ENCODE measurements around the gene NFAM1.

The NFAM1 gene

DNA sequence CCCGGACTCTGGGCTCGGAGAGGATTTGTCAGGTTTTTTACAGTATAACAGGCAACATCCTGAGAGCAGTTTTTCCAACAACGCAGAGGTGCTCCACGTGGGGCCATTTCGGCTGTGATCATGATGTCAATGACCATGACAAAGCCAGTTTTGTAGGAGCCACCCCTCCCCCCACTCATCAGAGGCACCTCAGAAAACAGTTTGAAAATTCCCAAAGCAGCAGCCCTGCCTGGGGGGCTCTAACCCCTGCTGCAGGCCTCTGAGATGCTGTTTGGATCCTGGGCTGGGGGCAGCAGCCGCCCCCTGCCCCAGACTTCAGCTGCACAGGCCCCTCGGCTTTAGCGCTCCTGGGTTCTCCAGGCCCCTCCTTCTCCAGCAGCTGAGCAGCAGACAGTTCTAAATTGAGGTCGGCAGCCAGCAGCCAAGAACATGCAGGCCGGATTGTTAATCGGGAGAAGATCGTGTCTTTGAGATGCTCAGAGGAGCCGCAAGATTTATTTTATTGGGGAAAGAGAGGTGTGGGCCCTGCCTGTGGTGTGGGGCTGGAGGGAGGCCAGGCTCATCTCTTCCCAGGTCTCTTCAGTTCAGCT, 19.4 kb downstream of the NFAM1 start:
- no peak for DNase-seq

DNA sequence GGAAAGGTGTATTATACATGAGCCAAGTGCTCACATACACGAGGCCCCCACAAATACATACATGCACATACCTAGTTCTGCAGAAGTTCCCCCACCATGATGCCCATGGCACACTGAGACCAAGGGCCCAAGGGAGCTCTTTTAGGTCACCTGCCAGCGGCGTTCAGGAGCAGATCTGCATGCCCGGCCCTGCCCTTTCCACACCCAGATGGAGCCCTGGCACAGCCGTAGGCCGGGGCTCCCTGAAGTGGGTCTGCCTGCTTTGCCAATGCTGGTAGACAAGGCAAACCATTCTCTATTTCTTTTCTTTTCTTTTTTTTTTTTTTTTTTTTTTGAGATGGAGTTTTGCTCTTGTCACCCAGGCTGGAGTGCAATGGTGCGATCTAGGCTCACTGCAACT, 21.5 kb downstream of the NFAM1 start:
- DNase-seq = no peak

DNA sequence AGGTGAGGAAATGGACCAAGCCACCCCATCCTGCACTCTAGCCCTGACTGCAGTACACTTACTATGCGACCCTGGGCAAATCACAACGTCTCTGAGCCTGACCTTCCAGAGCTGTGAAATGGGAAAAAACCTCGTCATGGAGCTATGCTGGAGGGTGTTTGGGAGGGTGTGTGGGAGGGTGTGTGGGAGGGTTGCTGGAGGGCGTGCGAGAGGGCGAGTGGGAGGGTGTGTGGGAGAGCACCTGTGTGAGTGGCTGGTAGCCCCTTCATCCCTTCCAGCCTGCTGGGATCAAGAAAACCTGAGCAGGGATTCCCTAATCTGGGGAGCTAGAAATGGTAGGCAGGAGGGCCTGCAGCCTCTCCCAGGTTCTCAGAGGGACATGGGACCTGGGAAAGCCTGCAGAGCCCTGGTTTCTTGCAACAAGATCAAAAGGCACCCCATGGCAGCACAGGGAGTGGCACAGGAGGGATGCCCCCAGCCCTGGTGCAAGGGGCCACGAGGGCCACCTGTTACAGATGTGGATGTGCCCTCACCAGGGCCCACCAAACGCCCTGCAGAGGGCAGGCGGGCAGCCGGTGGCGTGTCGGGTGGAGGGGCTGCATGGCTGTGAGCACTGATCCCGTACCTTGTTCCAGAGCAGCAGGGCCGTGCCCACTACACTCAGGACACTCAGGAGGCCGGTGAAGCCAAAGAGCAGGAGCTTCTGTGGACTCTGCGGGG, 23.2 kb downstream of the NFAM1 start:
- no peak for DNase-seq

DNA sequence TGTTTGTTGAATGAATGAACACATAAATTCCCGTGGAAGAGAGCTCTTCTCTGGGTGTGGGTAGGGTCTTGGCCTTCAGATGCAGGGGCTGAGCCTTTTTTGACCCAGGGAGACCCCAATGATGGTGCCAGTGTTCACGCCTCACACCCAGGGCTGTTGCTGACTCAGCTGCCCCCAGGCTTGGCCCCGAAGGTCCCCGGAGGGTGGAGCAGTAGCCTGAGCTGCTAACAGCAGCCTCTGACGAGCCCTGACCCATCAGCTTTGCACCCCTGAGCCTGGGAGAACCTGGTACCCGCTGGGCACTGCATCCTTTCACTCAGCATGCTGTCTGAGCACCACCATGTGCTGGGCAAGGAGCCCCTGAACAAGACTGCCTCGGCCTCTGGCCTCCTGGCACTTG, 23.9 kb downstream of the NFAM1 start:
- no peak for DNase-seq

DNA sequence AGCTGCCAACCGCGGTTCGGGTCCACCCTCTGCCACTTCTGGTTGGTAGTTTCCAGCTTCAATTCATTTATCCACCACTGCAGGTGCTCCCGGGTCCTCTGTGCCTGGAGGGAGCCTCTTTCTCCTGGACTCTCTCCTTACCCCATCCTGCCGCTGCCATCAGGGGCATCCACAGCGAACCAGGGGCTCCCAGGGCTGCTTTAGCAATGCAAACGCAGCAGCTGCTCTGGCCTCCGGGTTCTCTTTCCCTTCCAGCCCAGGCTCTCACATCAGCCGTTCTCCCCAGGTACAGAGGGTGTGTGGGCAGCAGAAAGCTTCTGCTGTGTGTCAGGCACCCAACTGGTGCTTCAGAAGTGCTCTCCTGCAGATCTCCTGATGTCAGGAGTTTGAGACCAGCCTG, 27.9 kb downstream of the NFAM1 start:
- no peak for DNase-seq

DNA sequence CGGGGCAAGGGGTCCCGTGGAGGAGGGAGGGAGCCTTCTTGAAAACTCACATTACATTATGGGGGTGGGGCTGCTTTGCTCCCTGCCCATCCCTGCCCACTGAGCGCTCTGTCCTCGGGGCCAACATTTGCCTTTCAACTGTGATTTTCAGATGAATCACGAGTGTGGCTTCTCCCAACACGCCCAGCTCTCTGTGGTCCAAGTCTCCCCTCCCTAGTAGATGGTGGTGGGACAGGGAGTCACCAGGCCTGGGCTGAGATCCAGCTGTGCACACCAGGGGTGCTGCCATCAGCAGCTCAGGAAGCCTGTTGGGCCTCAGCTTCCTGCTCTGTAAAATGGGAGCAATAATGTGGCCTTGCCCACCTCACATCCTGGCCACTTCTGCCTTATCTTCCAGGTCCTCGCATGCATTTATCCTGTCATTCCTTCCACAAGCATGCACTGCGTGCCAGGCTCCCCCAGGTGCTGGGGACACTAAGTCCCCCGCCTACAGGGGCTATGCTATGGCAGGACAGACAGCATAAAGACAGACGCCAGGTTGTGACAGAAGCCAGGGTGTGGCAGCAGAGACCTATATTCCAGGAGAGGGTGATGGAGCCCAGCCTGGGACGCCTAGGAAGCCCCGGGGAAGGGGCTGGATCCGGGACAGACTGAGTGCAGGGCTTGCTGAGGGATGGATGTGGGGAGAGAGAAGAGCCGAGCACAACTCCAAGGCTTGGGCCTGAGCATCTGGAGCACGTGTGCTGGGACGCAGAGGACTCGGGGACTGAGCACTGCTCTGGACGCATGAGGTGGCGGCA, 30.5 kb downstream of the NFAM1 start:
- no peak for DNase-seq

DNA sequence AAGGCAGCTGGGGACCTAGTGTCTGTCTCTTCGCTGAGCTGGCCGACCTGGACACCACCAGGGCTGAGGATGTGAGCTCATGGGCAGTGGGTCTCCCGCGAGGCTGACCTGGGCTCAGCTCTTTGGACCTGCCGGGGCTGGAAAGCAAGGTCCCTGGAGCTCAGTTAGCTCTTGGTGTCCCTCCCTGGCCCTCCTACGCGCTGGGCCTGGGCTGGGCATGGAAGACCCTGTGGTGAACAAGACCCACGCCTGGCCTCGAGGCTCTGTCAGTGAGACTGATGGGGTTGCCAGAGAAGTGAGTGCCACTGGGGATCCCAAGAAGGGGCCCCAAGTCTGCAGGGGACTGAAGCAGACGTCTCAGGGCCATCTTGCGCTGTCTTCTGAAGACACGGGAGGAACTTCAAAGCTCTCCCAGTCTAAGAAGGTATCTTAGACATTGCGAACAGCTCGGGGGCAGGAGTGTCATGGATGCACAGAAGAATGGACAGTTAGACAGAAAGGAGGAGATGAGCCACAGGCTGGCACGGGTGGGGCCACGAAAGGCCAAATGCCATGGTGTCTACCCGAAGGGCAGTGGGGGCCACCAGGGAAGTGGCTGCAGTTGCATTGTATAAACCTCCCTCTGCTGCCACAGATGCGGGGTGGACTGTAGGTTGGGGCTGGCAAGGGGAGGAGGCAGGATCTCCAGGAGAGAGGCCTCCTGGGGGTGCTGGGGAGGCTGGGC, 31.2 kb downstream of the NFAM1 start:
- DNase-seq = no peak

DNA sequence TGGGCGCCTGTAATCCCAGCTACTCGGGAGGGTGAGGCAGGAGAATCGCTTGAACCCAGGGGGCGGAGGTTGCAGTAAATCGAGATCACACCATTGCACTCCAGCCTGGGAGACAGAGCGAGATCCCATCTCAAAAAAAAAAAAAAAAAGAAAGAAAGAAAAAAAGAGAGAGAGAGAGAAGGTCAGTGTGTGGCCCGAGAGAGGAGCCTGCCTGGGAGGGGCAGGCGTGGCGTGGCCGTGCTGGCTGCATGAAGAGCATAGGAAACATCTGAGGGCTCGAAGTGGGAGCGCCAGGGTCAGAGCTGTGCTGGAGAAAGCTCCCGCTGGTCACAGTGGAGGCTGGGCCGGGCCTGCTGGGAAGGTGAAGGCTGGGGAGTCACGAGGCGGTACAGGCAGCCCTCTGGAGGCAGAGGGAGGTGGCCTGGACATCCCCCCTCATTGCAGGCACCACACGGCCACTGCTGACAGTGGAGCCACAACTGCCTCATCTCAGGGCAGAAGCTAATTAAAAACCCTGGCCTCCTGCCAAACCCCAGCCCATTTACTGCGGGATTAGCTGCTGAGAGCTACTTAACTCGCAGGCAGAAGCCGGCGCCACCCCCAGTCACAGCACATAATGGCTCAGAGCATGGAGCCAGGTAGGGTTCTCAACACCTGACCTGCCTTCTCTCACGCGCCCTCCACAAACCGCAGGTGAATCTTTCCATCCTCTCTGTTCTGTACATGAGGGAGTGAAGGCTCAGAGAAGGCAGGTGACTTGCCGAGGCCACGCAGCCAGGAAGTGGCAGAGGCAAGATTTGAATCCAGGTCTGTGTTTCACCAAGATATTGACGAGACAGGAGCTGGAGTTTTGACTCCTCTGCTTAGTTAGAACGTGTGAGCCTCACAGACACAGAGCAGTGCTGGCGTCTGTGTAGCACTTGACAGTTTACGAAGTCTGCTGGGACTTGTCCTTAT, 32.6 kb downstream of the NFAM1 start:
- DNase-seq = no peak

DNA sequence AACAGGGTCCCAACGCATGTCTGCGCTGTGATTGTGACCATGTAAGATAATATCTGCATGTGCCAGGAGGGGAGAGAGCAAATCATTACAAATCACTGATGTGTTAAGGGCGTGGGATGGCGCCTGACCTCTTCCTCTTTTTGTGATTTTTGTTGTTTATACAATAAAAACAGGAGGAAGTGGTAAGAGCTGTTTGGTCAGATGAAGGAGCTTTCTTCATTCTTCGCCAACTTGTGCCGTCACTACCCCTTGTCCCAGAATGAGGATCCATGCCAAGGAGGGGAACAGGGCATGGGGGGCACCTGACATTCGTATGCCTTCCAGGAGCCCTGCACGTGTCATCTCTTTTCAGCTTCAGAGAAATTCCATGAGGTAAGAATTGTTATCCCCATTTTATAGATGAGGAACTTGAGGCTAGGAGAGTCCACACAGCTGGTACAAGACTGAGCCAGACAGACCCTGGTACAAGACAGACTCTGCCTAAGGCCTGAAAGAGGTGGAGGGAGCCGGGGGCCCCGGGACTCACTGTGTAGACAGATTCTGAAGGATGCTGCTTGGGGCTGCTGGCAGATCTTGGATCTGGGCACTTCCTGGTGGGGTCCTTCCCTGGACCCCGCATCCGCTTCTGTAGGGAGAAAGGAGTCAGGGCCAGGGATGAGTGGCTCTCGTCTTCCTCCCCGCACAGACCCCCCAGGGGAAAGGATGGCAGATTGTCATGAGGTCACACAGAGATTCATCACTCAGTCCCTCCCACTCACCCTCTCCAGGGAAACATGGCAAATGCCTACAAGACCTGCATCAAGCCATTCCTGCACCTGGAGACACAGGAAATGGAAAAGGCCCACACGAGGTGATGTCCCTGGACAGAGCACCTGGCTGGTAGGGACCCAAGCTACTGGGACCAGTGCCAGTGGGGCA, 34.6 kb downstream of the NFAM1 start:
- DNase-seq = no peak

DNA sequence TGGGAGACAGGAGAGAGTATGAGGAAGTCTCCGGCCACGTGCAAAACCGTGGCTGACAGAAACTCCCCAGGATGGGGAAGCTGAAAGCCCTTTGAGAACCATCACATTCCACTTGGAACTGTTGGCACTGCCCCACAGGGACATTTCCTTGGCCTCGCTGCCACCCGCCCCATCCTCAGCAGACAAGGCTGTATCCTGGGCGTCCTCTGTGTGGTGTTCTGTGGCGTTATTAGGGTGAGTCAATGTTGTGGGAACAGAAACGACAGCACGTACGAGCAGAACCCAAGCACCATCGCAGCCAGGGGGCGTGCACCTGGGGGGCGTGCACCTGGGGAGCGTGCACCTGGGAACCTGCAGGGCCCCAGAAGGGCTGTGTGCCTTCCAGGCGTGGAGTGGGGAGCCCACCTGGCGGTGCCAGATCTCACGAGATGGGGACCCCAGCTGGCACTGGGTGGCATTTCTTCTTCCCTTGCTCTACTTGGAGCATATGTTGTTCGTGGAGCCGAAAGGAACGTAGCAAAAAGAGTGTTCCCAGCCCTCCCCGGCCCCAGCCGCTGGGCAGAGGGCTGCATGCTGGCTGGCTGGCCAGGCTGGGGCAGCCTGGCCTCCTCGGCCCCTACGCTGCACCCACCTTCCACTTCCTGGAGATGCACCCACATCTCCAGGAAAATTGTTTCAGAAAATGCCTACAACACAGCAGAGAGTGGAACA, 35.4 kb downstream of the NFAM1 start:
- DNase-seq = no peak

DNA sequence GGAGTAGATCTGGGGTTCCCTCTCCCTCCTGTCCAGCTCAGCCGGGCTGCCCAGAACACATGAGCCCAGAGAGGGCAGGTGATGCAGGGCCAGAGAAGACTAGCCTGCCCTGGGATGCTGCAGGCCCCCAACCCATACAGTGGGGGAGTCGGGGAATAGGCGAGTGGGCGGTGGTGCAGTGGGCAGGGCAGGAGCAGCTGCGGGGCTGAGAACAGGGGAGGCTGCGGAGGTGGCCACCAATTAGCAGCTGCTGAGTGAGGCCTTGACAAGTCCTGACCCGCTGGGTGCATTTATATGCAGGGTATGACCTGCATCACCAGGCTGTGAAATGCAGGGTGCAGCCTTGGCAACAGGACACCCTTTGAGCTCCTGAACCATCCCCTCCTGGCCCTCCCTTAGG, 43.1 kb downstream of the NFAM1 start:
- DNase-seq = no peak

DNA sequence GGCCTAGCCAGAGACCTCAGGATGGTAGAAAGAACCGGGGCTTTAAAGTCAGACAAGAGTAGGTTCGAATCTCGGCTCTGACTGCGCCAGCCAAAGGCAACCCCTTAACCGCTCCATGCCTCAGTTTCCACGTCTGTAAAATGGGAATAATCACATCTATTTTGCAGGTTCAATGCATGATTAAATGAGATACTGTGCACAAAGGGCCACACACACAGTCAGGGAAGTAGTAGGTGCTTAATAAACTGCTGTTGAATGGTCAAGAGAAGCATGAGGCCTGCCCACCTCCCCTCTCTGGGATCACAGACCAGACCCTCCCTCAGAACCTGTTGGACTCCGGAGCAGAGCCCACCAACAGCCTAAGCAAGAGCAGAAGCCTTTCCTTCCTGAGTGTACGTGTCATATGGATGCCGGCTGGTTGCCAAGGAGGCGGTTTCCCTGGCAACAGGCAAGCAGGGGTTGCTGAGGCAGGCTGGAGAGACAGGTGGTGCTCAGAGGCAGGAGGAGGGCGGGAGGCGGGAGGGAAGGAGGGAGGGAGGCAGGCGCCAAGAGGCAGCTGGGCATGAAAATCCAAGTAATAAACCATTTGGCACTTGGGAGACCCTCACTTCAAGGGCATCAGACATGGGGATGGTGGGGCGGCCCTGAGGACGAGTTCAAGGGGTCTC, 43.9 kb downstream of the NFAM1 start:
- no peak for DNase-seq

DNA sequence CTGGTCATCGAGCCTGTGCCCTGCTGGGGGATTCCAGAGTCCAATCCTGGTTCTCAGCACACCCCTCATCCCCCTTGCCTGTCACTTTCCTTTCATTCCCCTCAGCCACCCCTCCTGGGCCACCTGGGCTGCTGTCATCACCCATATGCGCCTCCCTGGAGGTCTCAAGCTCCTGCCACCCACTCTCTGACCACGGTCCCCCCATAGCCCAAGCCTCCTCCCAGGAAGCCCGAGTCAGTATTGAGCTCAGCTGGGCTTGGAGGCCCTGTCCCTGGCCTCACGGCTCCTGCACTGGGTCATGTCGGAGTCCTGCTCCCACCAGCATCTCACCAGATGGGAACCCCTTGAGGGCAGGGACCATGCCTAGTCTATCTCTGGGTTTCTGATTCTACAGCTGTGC, 44.6 kb downstream of the NFAM1 start:
- no peak for DNase-seq

DNA sequence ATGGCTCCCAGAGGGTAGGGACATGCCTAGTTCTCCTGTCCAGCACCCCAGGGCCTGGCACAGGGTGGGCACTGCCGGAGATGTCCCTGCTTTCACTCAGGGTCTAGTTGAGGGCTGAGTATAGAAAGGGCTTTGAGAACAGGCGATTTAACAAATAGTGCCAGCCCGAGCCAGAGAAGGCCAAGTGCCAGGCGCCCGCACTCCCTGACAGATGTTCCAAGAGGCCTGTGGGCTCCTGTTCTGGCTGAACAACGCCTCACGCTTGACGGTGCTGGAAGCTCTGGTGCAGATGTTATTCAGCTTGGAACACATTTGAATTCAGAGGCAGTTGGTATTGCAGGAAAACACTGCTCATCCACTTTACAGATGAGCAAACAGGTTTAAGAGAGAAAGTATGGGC, 46.5 kb downstream of the NFAM1 start:
- no peak for DNase-seq

DNA sequence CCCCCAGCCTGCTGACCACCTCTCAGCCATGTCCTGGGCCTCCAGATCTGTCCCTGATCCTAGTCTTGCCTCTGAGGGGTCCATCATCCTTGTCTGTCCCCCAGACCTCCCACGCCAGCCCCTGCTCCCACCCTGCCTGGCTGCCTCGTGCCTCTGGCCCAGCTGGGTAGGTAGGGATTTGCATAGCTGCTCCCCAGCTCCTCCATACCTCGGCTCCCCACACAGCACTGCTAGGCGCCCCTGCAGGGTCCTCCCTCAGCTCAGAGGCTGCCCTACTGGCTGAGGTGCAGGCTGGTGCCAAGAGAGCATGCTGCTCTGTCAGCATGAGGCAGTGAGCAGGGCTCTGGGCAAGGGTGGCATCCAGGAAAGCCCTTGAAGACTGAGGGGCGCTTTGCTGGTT, 47.7 kb downstream of the NFAM1 start:
- no peak for DNase-seq

DNA sequence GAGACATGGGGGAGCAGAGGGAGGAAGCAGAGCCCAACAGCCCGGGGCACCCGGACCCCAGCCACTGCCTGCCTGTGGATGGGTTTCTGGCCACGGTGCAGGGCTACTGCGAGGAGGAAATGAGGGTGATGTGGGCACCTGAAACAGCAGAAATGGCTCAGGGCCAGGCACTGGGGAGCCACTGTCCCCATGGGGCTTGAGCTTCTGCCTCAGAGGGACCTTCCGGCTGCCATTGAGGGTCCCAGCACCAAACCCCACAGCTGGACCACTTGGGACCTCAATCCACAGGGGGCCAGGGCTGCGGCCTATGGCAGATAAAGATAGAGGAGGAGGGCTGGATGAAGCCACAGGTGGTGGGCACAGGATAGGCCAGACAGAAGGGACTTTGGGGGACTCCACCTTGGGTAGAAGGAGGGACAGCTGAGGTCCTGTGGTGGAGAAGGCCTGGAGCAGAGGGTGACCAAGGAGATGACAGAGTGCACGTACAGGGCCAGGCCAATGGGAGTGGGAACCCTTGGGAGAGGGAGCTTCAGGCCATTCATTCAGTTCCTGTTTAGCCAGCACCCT, 48.3 kb downstream of the NFAM1 start:
- DNase-seq = no peak

DNA sequence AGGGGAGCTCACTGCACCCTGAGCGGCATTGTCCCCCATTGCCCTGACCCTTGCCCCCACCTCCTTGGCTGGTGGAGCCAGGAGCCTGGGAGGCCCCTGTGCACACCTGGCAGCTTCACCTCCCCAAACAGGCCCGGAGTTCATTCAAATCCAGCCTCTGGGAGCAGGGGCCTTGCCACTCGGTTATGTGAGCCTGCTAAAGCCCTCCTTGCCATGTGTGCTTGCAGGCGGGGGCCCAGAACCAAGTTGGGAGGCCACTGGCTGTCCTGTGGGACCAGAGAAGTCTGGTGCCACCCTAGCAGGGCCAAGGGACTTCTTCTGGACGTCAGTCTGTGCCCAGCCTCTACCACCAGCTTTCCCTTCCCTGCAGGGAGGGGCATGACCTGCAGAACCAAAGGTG, 48.9 kb downstream of the NFAM1 start:
- DNase-seq = no peak

DNA sequence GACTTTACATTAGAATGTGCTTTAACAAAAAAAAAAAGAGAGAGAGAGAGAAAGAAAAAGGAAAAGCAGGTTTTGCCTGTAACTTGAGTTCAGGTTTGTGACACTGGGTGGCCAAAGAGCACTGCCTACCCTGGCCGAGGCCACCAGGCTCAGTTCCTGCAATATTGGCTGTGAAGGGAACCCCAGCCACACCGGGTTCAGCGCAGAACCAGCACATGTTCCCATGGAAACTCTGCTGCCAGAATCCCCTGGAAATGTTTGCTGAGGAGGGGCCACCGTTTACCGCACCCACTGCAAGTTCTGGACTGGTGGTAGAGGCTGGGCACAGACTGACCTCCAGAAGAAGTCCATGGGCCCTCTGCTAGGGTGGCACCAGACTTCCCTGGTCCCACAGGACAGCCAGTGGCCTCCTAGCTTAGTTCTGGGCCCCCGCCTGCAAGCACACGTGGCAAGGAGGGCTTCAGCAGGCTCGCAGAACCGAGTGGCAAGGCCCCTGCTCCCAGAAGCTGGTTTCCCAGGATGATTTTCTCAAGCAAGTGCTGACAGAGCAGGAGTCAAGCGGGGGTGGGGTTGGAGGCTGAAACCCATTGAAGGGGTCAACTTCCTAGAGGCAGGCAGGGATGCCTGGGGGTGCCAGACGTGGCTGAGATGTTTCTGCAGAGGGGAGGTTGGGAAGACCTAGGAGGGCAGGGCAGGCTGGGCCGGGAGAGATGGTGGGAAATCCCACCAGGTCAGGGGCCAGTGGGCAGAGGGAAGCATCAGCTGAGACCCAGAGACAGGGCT, 51.2 kb downstream of the NFAM1 start:
- no peak for DNase-seq

Measured in islet precursor cell (in vitro differentiated cells).